PFSK-1 (cell line): Measurements from ENCODE around the gene EGFLAM.

Source experiments
- FOXP2 ChIP-seq: optimal IDR thresholded peaks from 2 replicates; pipeline ENCODE3; 2011; ENCODE audit warnings: borderline replicate concordance, control low read depth, inconsistent platforms; ENCODE audit not compliant: insufficient read depth; ENCODE audit errors: extremely low read length, extremely low read depth
- POLR2AphosphoS5 ChIP-seq: IDR thresholded peaks from 2 replicates; pipeline ENCODE4 v1.6.1; 2012; ENCODE audit warnings: low read depth, mild to moderate bottlenecking, control low read depth, low read length, moderate library complexity
- SIN3A ChIP-seq: IDR thresholded peaks from 2 replicates; pipeline ENCODE4 v1.6.1; 2012; ENCODE audit warnings: mild to moderate bottlenecking, low read length, moderate library complexity, borderline replicate concordance; ENCODE audit not compliant: insufficient read depth
- TAF1 ChIP-seq: IDR thresholded peaks from 2 replicates; pipeline ENCODE4 v1.6.1; 2012; ENCODE audit warnings: low read length, control low read depth, borderline replicate concordance; ENCODE audit not compliant: insufficient read depth
- TF ChIP-seq, protein P1 (sequence below), 2 experiments: IDR thresholded peaks; 2 replicates each; pipeline versions ENCODE4 v1.6.1 to v1.8.0; 2011 to 2012; ENCODE audit warnings: low read depth in 2 of 2, low read length in 2 of 2, control low read depth in 1 of 2, inconsistent platforms in 1 of 2, mild to moderate bottlenecking in 1 of 2, moderate library complexity in 1 of 2; ENCODE audit not compliant: insufficient read depth in 1 of 2

EGFLAM gene

DNA sequence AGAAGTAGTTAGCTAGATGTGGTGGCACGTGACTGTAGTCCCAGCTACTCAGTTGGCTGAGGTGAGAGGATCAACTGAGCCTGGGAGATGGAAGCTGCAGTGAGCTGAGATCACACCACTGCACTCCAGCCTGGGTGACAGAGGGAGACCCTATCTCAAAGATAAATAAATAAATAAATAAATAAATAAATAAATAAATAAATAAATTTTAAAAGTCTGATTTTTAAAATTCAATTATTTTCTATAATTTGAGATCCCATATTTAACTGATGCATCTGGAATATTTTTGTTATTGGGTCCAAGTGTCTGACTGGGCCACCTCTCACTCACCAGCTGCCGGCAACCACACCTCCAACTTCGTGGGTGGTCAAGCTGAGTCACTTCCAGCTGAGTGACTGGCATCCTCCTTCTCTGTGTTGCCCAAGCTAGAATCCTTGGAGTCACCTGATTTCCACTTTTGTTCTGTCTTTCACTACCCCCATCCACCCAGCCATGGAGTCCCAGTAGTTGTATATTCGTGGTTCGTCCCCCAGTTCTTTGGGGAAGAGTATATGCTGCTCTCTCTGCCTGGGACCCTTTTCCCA is 70.9 kb downstream of the EGFLAM start:
- no peak for TF ChIP-seq SIN3A
- no peak for TF ChIP-seq FOXP2
- TF ChIP-seq, protein P1, sequence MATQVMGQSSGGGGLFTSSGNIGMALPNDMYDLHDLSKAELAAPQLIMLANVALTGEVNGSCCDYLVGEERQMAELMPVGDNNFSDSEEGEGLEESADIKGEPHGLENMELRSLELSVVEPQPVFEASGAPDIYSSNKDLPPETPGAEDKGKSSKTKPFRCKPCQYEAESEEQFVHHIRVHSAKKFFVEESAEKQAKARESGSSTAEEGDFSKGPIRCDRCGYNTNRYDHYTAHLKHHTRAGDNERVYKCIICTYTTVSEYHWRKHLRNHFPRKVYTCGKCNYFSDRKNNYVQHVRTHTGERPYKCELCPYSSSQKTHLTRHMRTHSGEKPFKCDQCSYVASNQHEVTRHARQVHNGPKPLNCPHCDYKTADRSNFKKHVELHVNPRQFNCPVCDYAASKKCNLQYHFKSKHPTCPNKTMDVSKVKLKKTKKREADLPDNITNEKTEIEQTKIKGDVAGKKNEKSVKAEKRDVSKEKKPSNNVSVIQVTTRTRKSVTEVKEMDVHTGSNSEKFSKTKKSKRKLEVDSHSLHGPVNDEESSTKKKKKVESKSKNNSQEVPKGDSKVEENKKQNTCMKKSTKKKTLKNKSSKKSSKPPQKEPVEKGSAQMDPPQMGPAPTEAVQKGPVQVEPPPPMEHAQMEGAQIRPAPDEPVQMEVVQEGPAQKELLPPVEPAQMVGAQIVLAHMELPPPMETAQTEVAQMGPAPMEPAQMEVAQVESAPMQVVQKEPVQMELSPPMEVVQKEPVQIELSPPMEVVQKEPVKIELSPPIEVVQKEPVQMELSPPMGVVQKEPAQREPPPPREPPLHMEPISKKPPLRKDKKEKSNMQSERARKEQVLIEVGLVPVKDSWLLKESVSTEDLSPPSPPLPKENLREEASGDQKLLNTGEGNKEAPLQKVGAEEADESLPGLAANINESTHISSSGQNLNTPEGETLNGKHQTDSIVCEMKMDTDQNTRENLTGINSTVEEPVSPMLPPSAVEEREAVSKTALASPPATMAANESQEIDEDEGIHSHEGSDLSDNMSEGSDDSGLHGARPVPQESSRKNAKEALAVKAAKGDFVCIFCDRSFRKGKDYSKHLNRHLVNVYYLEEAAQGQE (IDR thresholded peaks at IDR 0.05; ENCODE audit: insufficient read depth in 1 of 2, low read depth in 2 of 2, low read length in 2 of 2) = no peak
- no peak for TF ChIP-seq POLR2AphosphoS5
- no peak for TF ChIP-seq TAF1

DNA sequence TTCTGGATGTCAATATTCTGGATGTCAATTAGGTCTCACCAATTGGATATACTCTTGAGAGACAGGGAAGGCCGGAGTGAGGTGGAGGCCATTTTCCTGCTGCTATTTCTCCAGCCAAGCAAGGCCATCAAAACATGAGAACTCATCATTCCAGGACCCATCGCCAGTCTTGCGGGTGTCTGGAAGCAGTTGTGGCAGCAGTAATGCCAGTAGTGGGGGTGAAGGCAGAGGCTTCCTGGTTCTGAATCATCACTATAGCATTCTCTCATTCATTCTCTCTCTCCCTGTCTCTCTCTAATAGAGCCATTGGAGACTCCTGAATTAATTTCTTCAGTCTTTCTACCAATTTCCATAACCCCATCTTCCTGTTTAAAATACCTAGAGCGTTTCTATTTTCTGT is 71.8 kb downstream of the EGFLAM start:
- no peak for TF ChIP-seq TAF1
- TF ChIP-seq SIN3A = no peak
- TF ChIP-seq, protein P1 (IDR thresholded peaks at IDR 0.05; ENCODE audit: insufficient read depth in 1 of 2, low read depth in 2 of 2, low read length in 2 of 2) = no peak
- TF ChIP-seq FOXP2 = no peak
- TF ChIP-seq POLR2AphosphoS5 = no peak

DNA sequence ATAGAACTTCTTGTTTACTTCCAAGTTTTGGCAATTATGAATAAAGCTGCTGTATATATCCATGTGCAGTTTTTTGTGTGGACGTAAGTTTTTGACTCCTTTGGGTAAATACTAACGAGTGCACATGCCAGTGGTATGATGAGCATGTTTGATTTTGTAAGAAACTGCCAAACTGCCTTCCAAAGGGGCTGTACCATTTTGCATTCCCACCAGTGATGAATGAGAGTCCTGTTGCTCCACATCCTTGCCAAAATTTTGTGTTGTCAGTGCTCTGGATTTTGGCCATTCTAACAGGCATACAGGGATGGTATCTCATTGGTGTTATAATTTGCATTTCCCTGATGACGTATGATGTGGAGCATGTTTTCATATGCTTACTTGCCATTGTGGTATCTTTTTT is 73.5 kb downstream of the EGFLAM start:
- TF ChIP-seq, protein P1 (IDR thresholded peaks at IDR 0.05; ENCODE audit: insufficient read depth in 1 of 2, low read depth in 2 of 2, low read length in 2 of 2) = no peak
- TF ChIP-seq TAF1 (no peak), SIN3A (no peak), POLR2AphosphoS5 (no peak), FOXP2 (no peak)

DNA sequence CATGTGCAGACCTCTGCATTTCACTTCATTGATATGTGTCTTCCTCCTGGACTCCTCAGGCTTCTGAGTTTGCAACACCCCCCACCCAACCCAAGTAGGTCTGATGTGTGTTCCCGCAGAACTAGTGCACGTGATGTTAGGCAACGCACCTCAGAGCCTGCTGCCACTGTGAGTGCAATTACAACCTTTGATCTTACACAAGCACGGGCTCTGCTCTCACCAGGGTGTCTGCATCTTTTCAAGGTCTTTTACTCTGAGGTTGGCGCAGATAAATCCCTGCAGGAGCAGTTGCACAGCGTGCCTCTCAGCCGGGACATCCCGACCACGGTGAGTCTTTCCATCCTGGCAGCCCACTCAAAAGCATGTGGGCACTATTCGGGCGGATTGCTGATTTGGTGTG is 80.1 kb downstream of the EGFLAM start:
- TF ChIP-seq, protein P1 (IDR thresholded peaks at IDR 0.05; ENCODE audit: insufficient read depth in 1 of 2, low read depth in 2 of 2, low read length in 2 of 2) = no peak
- TF ChIP-seq SIN3A (no peak), TAF1 (no peak), FOXP2 (no peak), POLR2AphosphoS5 (no peak)

DNA sequence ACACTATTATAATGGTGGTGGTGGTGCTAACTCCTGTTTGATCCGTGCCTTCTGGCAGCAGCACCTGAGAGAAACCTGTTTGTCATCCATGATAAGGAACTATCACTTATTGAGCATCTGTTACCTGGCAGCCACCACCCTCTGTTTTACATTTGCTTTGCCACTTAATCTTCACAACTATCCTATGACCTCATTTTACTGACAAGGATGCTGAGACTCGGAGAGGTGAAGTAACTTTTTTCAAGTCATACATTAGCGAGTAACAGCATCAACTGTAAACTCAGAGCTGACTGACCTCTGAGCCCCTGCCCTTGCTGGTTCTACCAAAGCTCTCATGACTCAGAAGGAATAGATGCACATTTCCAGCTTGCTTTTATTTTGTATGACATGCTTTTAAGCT is 81.1 kb downstream of the EGFLAM start:
- TF ChIP-seq POLR2AphosphoS5 (no peak), SIN3A (no peak), TAF1 (no peak), FOXP2 (no peak)
- TF ChIP-seq, protein P1 (IDR thresholded peaks at IDR 0.05; ENCODE audit: insufficient read depth in 1 of 2, low read depth in 2 of 2, low read length in 2 of 2) = no peak
